ENCODE measurements around the gene STING1. TPM values are rescaled to one million over a fixed set of nuclear protein-coding genes. Genes with fewer than 3 reads are reported as not detected.

The STING1 gene
- total RNA-seq, 1 experiment from 2014 or later = 0.48 TPM

GRCh38 chr5:139461698-139462097 is 20.9 kb downstream of the STING1 start:
- H2AK5ac ChIP-seq (ENCODE audit: insufficient read length, low read length) = no peak overlapping the region
- no peaks in the 10 kb centered on the region for H3K79me2 ChIP-seq (ENCODE audit: insufficient read depth, low read length)
- H3K9ac ChIP-seq (ENCODE audit: extremely low read depth, insufficient read length, low read length) = no peak overlapping the region
- Mint-ChIP-seq H3K9me3 (no peaks in the 10 kb centered on the region; a peak in 1 of 5 replicates), H3K27me3 (ENCODE audit: low read depth) (no peaks in the 10 kb centered on the region; the same call in 1 of the 2 replicates), H3K27ac (peak overlapping the region in 2 of 3 experiments; percentile 35 to 92; a peak in 2 of 7 replicates), H3K4me3 (no peak overlapping the region), H3K4me1 (peaks cover 29 to 38% of the 10 kb centered on the region in 2 experiments), H3K36me3 (ENCODE audit: insufficient read depth in 1 of 3, low read depth in 3 of 3) (no peaks in the 10 kb centered on the region)
- H2BK120ac ChIP-seq (ENCODE audit: low read depth, low read length, poor library complexity, severe bottlenecking) = no peak overlapping the region
- no peak overlapping the region for H3K4ac ChIP-seq (ENCODE audit: low read depth, low read length)
- no peak overlapping the region for H2BK12ac ChIP-seq (ENCODE audit: insufficient read length, low read depth, low read length)
- no peaks in the 10 kb centered on the region for H3K79me1 ChIP-seq (ENCODE audit: insufficient read depth, low read depth, low read length, poor library complexity, severe bottlenecking)
- TF ChIP-seq, protein P1, sequence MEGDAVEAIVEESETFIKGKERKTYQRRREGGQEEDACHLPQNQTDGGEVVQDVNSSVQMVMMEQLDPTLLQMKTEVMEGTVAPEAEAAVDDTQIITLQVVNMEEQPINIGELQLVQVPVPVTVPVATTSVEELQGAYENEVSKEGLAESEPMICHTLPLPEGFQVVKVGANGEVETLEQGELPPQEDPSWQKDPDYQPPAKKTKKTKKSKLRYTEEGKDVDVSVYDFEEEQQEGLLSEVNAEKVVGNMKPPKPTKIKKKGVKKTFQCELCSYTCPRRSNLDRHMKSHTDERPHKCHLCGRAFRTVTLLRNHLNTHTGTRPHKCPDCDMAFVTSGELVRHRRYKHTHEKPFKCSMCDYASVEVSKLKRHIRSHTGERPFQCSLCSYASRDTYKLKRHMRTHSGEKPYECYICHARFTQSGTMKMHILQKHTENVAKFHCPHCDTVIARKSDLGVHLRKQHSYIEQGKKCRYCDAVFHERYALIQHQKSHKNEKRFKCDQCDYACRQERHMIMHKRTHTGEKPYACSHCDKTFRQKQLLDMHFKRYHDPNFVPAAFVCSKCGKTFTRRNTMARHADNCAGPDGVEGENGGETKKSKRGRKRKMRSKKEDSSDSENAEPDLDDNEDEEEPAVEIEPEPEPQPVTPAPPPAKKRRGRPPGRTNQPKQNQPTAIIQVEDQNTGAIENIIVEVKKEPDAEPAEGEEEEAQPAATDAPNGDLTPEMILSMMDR (conservative IDR thresholded peaks at IDR 0.05) = no peak
- H3K9me3 ChIP-seq (ENCODE audit: control insufficient read depth, low read depth, low read length) = no peaks in the 10 kb centered on the region
- peak overlapping the region; percentile 69; the same call in 1 of the 2 replicates for H3K14ac ChIP-seq (ENCODE audit: insufficient read depth, low read length)
- no peak overlapping the region for H3K27ac ChIP-seq (ENCODE audit: insufficient read length, low read depth, low read length)
- H3K4me1 ChIP-seq (ENCODE audit: insufficient read depth, low read length) = peaks cover 18% of the 10 kb centered on the region; the same call in 1 of the 2 replicates
- no peaks in the 10 kb centered on the region for H4K20me1 ChIP-seq (ENCODE audit: control insufficient read depth, insufficient read depth, insufficient read length)
- no peak overlapping the region for H2BK15ac ChIP-seq (ENCODE audit: low read depth, low read length)
- no peak for DNase-seq
- H3K4me2 ChIP-seq (ENCODE audit: insufficient read depth, insufficient read length, low read length) = no peak overlapping the region
- H3T11ph ChIP-seq (ENCODE audit: low read length) = no peak overlapping the region
- no peak overlapping the region for H3K23ac ChIP-seq (ENCODE audit: insufficient read length, low read depth, low read length)
- no peak overlapping the region for H4K8ac ChIP-seq (replicated peaks; ENCODE audit: insufficient read length, low read depth, low read length)
- no peak overlapping the region for H2AFZ ChIP-seq (ENCODE audit: low read length)
- no CpG with 5 or more reads among the region's 5 CpGs for WGBS (ENCODE audit: extremely low coverage, insufficient read length, low lambda C conversion rate)
- no peak overlapping the region for H4K5ac ChIP-seq (ENCODE audit: insufficient read length, low read depth, low read length)
- H2BK5ac ChIP-seq (ENCODE audit: insufficient read length, low read length) = no peak overlapping the region
- H3K18ac ChIP-seq (ENCODE audit: insufficient read length, low read depth, low read length) = no peak overlapping the region
- no peak overlapping the region for H3K56ac ChIP-seq (ENCODE audit: insufficient read length, low read depth, low read length)
- H2BK20ac ChIP-seq (ENCODE audit: low read depth, low read length, poor library complexity, severe bottlenecking) = no peak overlapping the region
- no peaks in the 10 kb centered on the region for H3K27me3 ChIP-seq (ENCODE audit: insufficient read depth, low read length)
- no peak overlapping the region for H4K91ac ChIP-seq (ENCODE audit: insufficient read length, low read depth, low read length)
- H3K23me2 ChIP-seq (ENCODE audit: insufficient read length, low read depth, low read length, poor library complexity, severe bottlenecking) = no peaks in the 10 kb centered on the region

Data from H9 (cell line).